HG02840 (cell line): Measurements from ENCODE around the gene LSM6.

ENCODE experiments used
- ATAC-seq: cut with Tn5 transposase; IDR thresholded peaks from one replicate; pipeline ENCODE4 v1.9.1; 2021; ENCODE audit warnings: mild to moderate bottlenecking, moderate library complexity, moderate number of reproducible peaks; ENCODE audit not compliant: unreplicated experiment, low FRiP score

LSM6 gene

GRCh38 chr4:146175541-146176453 is at the start of gene LSM6:
Gene LSM6, plus strand, starts transcription at chr4:146175718. Its CDS starts 7,204 bp downstream, at chr4:146182922.
- ATAC-seq: peak; percentile 88

GRCh38 chr4:146132445-146132844 is 43.1 kb upstream of the LSM6 start:
- peak; percentile 98 for ATAC-seq

- no peak for ATAC-seq
Observed at GRCh38 chr4:146134761-146135445, 40.6 kb upstream of the LSM6 start.

- ATAC-seq: no peak
Observed at GRCh38 chr4:146135941-146136340, 39.6 kb upstream of the LSM6 start.

GRCh38 chr4:146142768-146143167 is 32.8 kb upstream of the LSM6 start:
- ATAC-seq: no peak

- ATAC-seq: no peak
Observed at GRCh38 chr4:146143888-146144287, 31.6 kb upstream of the LSM6 start.

- ATAC-seq: no peak
Observed at GRCh38 chr4:146146918-146147317, 28.6 kb upstream of the LSM6 start.

- no peak for ATAC-seq
Observed at GRCh38 chr4:146148021-146148420, 27.5 kb upstream of the LSM6 start.

GRCh38 chr4:146154057-146154456 is 21.5 kb upstream of the LSM6 start:
- no peak for ATAC-seq

- peak; percentile 52 for ATAC-seq
Observed at GRCh38 chr4:146155152-146155724, 20.3 kb upstream of the LSM6 start.

- ATAC-seq: no peak
Observed at GRCh38 chr4:146158036-146158745, 17.3 kb upstream of the LSM6 start.

GRCh38 chr4:146159384-146160058 is 16.0 kb upstream of the LSM6 start:
- peak; percentile 69 for ATAC-seq

GRCh38 chr4:146161243-146161642 is 14.3 kb upstream of the LSM6 start:
- no peak for ATAC-seq

- no peak for ATAC-seq
Observed at GRCh38 chr4:146165221-146165620, 10.3 kb upstream of the LSM6 start.

- ATAC-seq: no peak
Observed at GRCh38 chr4:146165840-146166239, 9.7 kb upstream of the LSM6 start.

GRCh38 chr4:146170149-146170548 is 5.4 kb upstream of the LSM6 start:
- ATAC-seq: no peak

- ATAC-seq: no peak
Observed at GRCh38 chr4:146176891-146177290, 1.4 kb downstream of the LSM6 start.

GRCh38 chr4:146178126-146178525 is 2.6 kb downstream of the LSM6 start:
- ATAC-seq: no peak

GRCh38 chr4:146179784-146180370 is 4.4 kb downstream of the LSM6 start:
- no peak for ATAC-seq

- no peak for ATAC-seq
Observed at GRCh38 chr4:146182443-146182842, 6.9 kb downstream of the LSM6 start.
